ENCODE measurements around the gene MRPS27.

- peak; percentile 54 for TF ChIP-seq CTCF (conservative IDR thresholded peaks at IDR 0.05; ENCODE audit: low read depth, low read length)
- no peak for TF ChIP-seq EZH2 (IDR thresholded peaks at IDR 0.05; ENCODE audit: borderline replicate concordance, low read depth, low read length, poor library complexity, severe bottlenecking)
These were observed 5.4 kb downstream of the MRPS27 start for GRCh38 chr5:72314571-72315172.

Measured in A673 (cell line).